Effector memory CD4-positive, alpha-beta T cell (primary cell): ENCODE results near the gene FTSJ3.
"Not testable (repeated sequence)": the region's sequence is repeated elsewhere in the genome, so short reads cannot be mapped to it uniquely, and the experiment has no call there.

Experiments used
- DNase-seq, 3 donors: peaks; one replicate each; pipeline ENCODE4 v3.0.0-alpha.2; 2020
- H3K27ac ChIP-seq: 2 replicates; pipeline ENCODE4 v1.7.0; 2013; ENCODE audit warnings: mild to moderate bottlenecking, low read length, moderate library complexity; ENCODE audit not compliant: insufficient read depth, poor library complexity, severe bottlenecking
- H3K27me3 ChIP-seq: replicated peaks from 2 replicates; pipeline ENCODE4 v1.7.0; 2013; ENCODE audit warnings: mild to moderate bottlenecking, low read length; ENCODE audit not compliant: insufficient read depth, control insufficient read depth, poor library complexity, severe bottlenecking
- H3K36me3 ChIP-seq: 2 replicates; pipeline ENCODE4 v1.7.0; 2013; ENCODE audit warnings: mild to moderate bottlenecking, low read length, moderate library complexity; ENCODE audit not compliant: control insufficient read depth, insufficient read depth
- H3K4me1 ChIP-seq: 2 replicates; pipeline ENCODE4 v1.7.0; 2013; ENCODE audit warnings: low read length, mild to moderate bottlenecking; ENCODE audit not compliant: control insufficient read depth, insufficient read depth, poor library complexity, severe bottlenecking
- H3K4me3 ChIP-seq: 2 replicates; pipeline ENCODE4 v1.7.0; 2013; ENCODE audit warnings: low read length, low read depth, mild to moderate bottlenecking; ENCODE audit not compliant: insufficient read depth, poor library complexity, severe bottlenecking
- H3K9me3 ChIP-seq: 2 replicates; pipeline ENCODE4 v1.7.0; 2013; ENCODE audit warnings: mild to moderate bottlenecking, low read length, moderate library complexity; ENCODE audit not compliant: control insufficient read depth
- total RNA-seq, 3 donors: gene quantifications; one replicate each; lab custom pipeline; 2026; lab: John Stamatoyannopoulos, UW

FTSJ3 gene
- total RNA-seq: 41.7 to 69.5 (median 44.6) reads per million in 3 donors

- Histone ChIP-seq H3K4me1 (peaks cover 37% of the 10 kb centered on the region), H3K4me3 (peak within 1 kb of the TSS; percentile 89), H3K27ac (peak within 1 kb of the TSS; percentile 96), H3K36me3 (peaks cover 66% of the 10 kb centered on the region), H3K9me3 (no peaks in the 10 kb centered on the region), H3K27me3 (no peaks in the 10 kb centered on the region)
- DNase-seq: peak; percentile 84 to 94 (median 91)
These were observed at the start of gene FTSJ3, which contains the start of gene PSMC5 for GRCh38 chr17:63827002-63827800. TSS of gene FTSJ3 (minus strand) at chr17:63827663. CDS start at chr17:63826902, 761 bp downstream. TSS of gene PSMC5 (plus strand) at chr17:63827431. CDS start at chr17:63827491, 60 bp downstream.

- H3K4me3 ChIP-seq, H3K27me3 ChIP-seq, DNase-seq, H3K27ac ChIP-seq, H3K4me1 ChIP-seq, H3K36me3 ChIP-seq, H3K9me3 ChIP-seq: not testable (repeated sequence)
These were observed 47.2 kb upstream of the FTSJ3 start for GRCh38 chr17:63874693-63875092.

GRCh38 chr17:63874061-63874626 lies 46.7 kb upstream of the FTSJ3 start:
- H3K27me3 ChIP-seq, H3K9me3 ChIP-seq, H3K4me3 ChIP-seq: not testable (repeated sequence)

GRCh38 chr17:63873577-63873976 lies 46.1 kb upstream of the FTSJ3 start, which contains the start of gene CSH2:
TSS of gene CSH2 (minus strand) at chr17:63873677. CDS start at chr17:63873614, 63 bp downstream.
- not testable (repeated sequence) for H3K9me3 ChIP-seq, H3K27ac ChIP-seq, DNase-seq, H3K27me3 ChIP-seq, H3K4me3 ChIP-seq, H3K36me3 ChIP-seq, H3K4me1 ChIP-seq

More at GRCh38 chr17:63874061-63874626, 46.7 kb upstream of the FTSJ3 start:
- not testable (repeated sequence) for H3K27ac ChIP-seq, H3K4me1 ChIP-seq, DNase-seq, H3K36me3 ChIP-seq

GRCh38 chr17:63871646-63872365 lies 44.3 kb upstream of the FTSJ3 start:
- not testable (repeated sequence) for H3K9me3 ChIP-seq, DNase-seq, H3K4me1 ChIP-seq, H3K27ac ChIP-seq, H3K4me3 ChIP-seq, H3K27me3 ChIP-seq, H3K36me3 ChIP-seq

- DNase-seq, H3K27ac ChIP-seq, H3K4me3 ChIP-seq, H3K27me3 ChIP-seq, H3K9me3 ChIP-seq, H3K4me1 ChIP-seq, H3K36me3 ChIP-seq: not testable (repeated sequence)
These were observed 42.8 kb upstream of the FTSJ3 start for GRCh38 chr17:63870292-63870665.

DNA sequence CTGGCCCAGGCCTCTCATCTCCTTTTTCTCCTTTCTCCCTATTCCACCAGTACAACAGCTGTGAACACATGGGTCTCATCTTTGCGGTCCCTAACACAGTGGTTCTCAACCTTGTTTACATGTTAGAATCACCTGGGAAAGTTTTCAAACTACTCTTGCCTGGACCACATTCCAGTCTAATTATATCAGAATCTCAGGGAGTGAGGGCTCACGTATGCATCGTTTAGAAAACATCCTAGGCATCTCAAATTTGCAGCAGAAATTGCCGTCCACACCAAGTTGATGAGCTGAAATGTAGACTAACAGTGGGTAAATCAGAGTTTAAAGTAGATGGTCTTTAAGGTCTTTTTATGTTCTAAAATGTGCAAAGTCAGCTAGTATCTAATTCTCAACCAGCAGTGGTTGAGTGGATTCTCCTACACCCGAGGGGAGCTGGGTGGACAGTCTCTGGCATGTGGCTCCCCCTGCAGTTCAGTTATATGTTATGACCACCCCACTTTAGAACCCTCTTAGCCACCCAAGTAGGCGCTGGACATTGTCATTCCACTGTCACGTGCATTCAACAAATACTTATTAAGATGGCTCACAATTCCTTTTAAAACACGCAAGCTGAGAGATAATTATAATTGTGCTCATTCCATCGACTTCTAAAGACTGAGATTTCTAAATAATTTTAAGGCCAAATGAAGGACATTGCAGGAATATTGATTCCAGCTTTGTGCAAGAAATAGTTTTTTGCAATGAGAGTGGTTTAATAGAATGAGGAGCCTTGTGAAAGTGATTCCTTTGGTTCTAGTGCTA lies 42.2 kb upstream of the FTSJ3 start:
- H3K4me1 ChIP-seq, H3K4me3 ChIP-seq, H3K36me3 ChIP-seq, DNase-seq, H3K27me3 ChIP-seq, H3K27ac ChIP-seq, H3K9me3 ChIP-seq: not testable (repeated sequence)

DNA sequence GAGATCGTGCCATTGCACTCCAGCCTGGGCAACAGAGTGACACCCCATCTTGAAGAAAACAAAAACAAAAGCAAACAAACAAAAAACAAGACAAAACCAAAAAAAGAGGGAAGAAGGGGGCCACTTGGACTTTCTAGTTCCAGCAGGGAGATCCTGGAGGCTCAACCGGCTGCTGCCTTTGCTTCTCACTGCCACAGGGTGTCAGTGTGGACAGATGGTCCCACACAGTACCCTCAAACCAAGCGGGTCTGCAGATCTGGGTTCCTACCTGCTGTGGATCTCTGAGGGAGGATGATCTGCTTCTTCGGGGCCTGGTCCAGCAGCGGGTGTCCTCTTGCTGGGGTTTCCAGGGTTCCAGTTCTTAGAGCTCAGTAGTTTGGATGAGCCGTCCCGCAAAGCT lies 39.2 kb upstream of the FTSJ3 start:
- not testable (repeated sequence) for H3K36me3 ChIP-seq, H3K27ac ChIP-seq, H3K4me1 ChIP-seq, H3K9me3 ChIP-seq, DNase-seq, H3K4me3 ChIP-seq, H3K27me3 ChIP-seq

DNA sequence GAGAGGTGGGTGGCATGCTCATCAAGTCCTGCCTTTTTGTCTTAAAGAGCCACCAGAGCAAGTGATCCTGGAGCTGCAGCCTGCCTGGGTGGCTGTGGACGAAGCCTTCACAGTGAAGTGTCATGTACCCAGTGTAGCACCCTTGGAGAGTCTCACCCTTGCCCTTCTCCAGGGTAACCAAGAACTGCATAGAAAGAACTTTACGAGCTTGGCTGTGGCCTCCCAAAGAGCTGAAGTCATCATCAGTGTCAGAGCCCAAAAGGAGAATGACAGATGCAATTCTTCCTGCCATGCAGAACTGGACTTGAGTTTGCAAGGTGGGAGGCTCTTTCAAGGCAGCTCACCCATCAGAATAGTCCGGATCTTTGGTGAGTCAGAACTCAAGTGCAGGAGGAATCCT lies 31.8 kb upstream of the FTSJ3 start:
- H3K27ac ChIP-seq: no peak overlapping the region
- H3K9me3 ChIP-seq: no peaks in the 10 kb centered on the region
- no peaks in the 10 kb centered on the region for H3K4me1 ChIP-seq
- no peaks in the 10 kb centered on the region for H3K27me3 ChIP-seq
- DNase-seq: no peak
- H3K4me3 ChIP-seq: no peak overlapping the region
- H3K36me3 ChIP-seq: no peaks in the 10 kb centered on the region
